GM12878 (cell line): ENCODE data around the gene RAD51B. TPM values are rescaled to one million over a fixed set of nuclear protein-coding genes. Genes with fewer than 3 reads are reported as not detected.

Experiments used
- ATAC-seq: fragments of 200-7000 bp; cut with Tn5 transposase; 3 replicates; pipeline ENCODE4 v1.9.1; 2020; ENCODE audit warnings: mild to moderate bottlenecking, moderate library complexity
- BruUV-seq: library from RNA; stranded (reverse); fragments of 400-500 nt; replicated peaks from 2 replicates; lab custom pipeline; 2021; lab: Mats Ljungman, UMichigan
- CTCF ChIA-PET: fragments of 300-600 bp; sonication (Branson Sonifier 250); formaldehyde crosslinking; extraction: SDS; loops from one replicate; lab custom pipeline; 2021; ENCODE audit warnings: inconsistent platforms; lab: Yijun Ruan, JAX
- POLR2A ChIA-PET: fragments of 350-600 bp; formaldehyde crosslinking; extraction: SDS; loops from one replicate; lab custom pipeline; 2021; ENCODE audit warnings: inconsistent platforms; lab: Charles Lee
- RAD21 ChIA-PET: fragments of 300-600 bp; sonication (Branson Sonifier 250); formaldehyde crosslinking; loops from one replicate; lab custom pipeline; 2023; ENCODE audit warnings: antibody characterized with exemption; ENCODE audit not compliant: unreplicated experiment; lab: Charles Lee
- SMC1A ChIA-PET: fragments of 300-600 bp; sonication (Branson Sonifier 250); formaldehyde crosslinking; loops from one replicate; lab custom pipeline; 2023; ENCODE audit not compliant: unreplicated experiment, uncharacterized antibody; lab: Charles Lee
- DNase-seq: peaks from one replicate; pipeline ENCODE4 v3.0.0-alpha.2; 2011; ENCODE audit warnings: low read depth, low spot score
- FAIRE-seq: peaks from 3 replicates; lab custom pipeline; 2011; peaks lifted over from hg19 to GRCh38; lab: Jason Lieb, UNC
- H2AFZ ChIP-seq: 2 replicates; pipeline ENCODE4 v1.6.0; 2011; ENCODE audit warnings: low read depth, low read length, control low read depth; ENCODE audit not compliant: control insufficient read depth
- H3K27ac ChIP-seq: 2 replicates; pipeline ENCODE4 v1.5.1; 2011; ENCODE audit warnings: control low read depth; ENCODE audit not compliant: control insufficient read depth, insufficient read depth
- H3K27me3 ChIP-seq, 2 experiments: replicated peaks in 1 of 2; 2 replicates each; pipeline versions ENCODE4 v1.6.0 to v1.6.1; 2011; ENCODE audit warnings: low read length in 1 of 2; ENCODE audit not compliant: control insufficient read depth in 2 of 2, insufficient read depth in 2 of 2
- H3K36me3 ChIP-seq, 2 experiments: 2 replicates each; pipeline ENCODE4 v1.5.1; 2011; ENCODE audit warnings: low read length in 1 of 2; ENCODE audit not compliant: control insufficient read depth in 2 of 2, insufficient read depth in 2 of 2
- H3K4me1 ChIP-seq: 2 replicates; pipeline ENCODE4 v1.6.1; 2011; ENCODE audit warnings: mild to moderate bottlenecking, low read length, moderate library complexity, mixed read lengths; ENCODE audit not compliant: control insufficient read depth, insufficient read depth
- H3K4me2 ChIP-seq: 2 replicates; pipeline ENCODE4 v1.6.0; 2011; ENCODE audit warnings: control low read depth; ENCODE audit not compliant: control insufficient read depth, insufficient read depth
- H3K4me3 ChIP-seq: fragments of 200-600 bp; sonication (generic); 2 replicates; pipeline ENCODE4 v1.5.1; 2016
- H3K79me2 ChIP-seq: 2 replicates; pipeline ENCODE4 v1.6.0; 2011; ENCODE audit warnings: low read length; ENCODE audit not compliant: control insufficient read depth, insufficient read depth
- H3K9ac ChIP-seq: 2 replicates; pipeline ENCODE4 v1.8.0; 2011; ENCODE audit warnings: low read length, control low read depth, mixed read lengths; ENCODE audit not compliant: control insufficient read depth, insufficient read depth
- H3K9me3 ChIP-seq: replicated peaks from 3 replicates; pipeline ENCODE4 v1.5.1; 2011; ENCODE audit warnings: mild to moderate bottlenecking, low read length; ENCODE audit not compliant: control insufficient read depth, insufficient read depth
- H4K20me1 ChIP-seq: 2 replicates; pipeline ENCODE4 v1.6.0; 2011; ENCODE audit not compliant: control insufficient read depth, insufficient read depth
- CBFB ChIP-seq: IDR thresholded peaks from 2 replicates; pipeline ENCODE4 v1.6.1; 2016; ENCODE audit warnings: antibody characterized with exemption, low read depth
- GATAD2B ChIP-seq: fragments of 450-650 bp; conservative IDR thresholded peaks from 2 replicates; pipeline ENCODE4 v1.6.1; 2017; ENCODE audit warnings: low read depth, mild to moderate bottlenecking, moderate library complexity
- HCFC1 ChIP-seq: fragments of 150-350 bp; IDR thresholded peaks from 2 replicates; pipeline ENCODE4 v1.6.1; 2014; ENCODE audit warnings: low read length
- HDAC2 ChIP-seq: fragments of 200-600 bp; sonication (generic); IDR thresholded peaks from 2 replicates; pipeline ENCODE4 v1.6.1; 2017
- LARP7 ChIP-seq: fragments of 450-650 bp; IDR thresholded peaks from 2 replicates; pipeline ENCODE4 v1.6.1; 2017; ENCODE audit warnings: mild to moderate bottlenecking
- NBN ChIP-seq: fragments of 450-650 bp; IDR thresholded peaks from 2 replicates; pipeline ENCODE4 v1.6.1; 2016
- NKRF ChIP-seq: fragments of 450-650 bp; conservative IDR thresholded peaks from 2 replicates; pipeline ENCODE4 v1.6.1; 2017; ENCODE audit warnings: mild to moderate bottlenecking, moderate library complexity
- NR2F1 ChIP-seq: fragments of 450-650 bp; conservative IDR thresholded peaks from 2 replicates; pipeline ENCODE4 v1.6.1; 2017; ENCODE audit warnings: mild to moderate bottlenecking
- RB1 ChIP-seq: fragments of 450-650 bp; formaldehyde crosslinking; IDR thresholded peaks from 2 replicates; pipeline ENCODE4 v1.6.1; 2017; ENCODE audit warnings: mild to moderate bottlenecking, borderline replicate concordance
- SMAD5 ChIP-seq: IDR thresholded peaks from 2 replicates; pipeline ENCODE4 v1.6.1; 2016; ENCODE audit warnings: antibody characterized with exemption, low read depth
- SMC3 ChIP-seq: IDR thresholded peaks from 2 replicates; pipeline ENCODE4 v1.6.1; 2011; ENCODE audit warnings: low read length, improper control_type of control experiment, borderline replicate concordance
- WGBS: methylation state at CpG from one replicate; pipeline ENCODE4 v1.1.6; 2016; ENCODE audit warnings: low lambda C conversion rate; ENCODE audit not compliant: insufficient replicate concordance, insufficient coverage; ENCODE audit errors: missing lambda C conversion rate; 5-methylcytosine and 5-hydroxymethylcytosine counted together
- in situ Hi-C: fragments of 300-500 bp; cut with MboI; formaldehyde crosslinking; loops from 9 replicates; pipeline ENCODE4 v1.14.3; 2018; ENCODE audit warnings: mixed read lengths
- intact Hi-C: fragments of 100-400 bp; cut with micrococcal nuclease; formaldehyde crosslinking; loops from one replicate; pipeline ENCODE4 v1.14.2; 2022; ENCODE audit not compliant: unreplicated experiment
- polyA plus RNA-seq, 11 experiments: library from polyadenylated mRNA; depleted of rRNA in 4 of 11; unstranded in 6 of 11; stranded (reverse) in 5 of 11; fragments of >200 nt; fragmentation: Nextera tagmentation in 4 of 11; fragmentation: Illumina TruSeq in 1 of 11; extraction: Ambion mirVana in 4 of 11; extraction: Trizol in 1 of 11; gene quantifications; 1 replicate in 1 of 11; 2 replicates in 10 of 11; pipeline versions ENCODE4 v1.2.1 to v1.2.3, GENCODE V29; 2011 to 2016; ENCODE audit warnings: inconsistent platforms in 2 of 11, missing spikeins in 2 of 11, low read depth in 1 of 11
- total RNA-seq, 4 experiments: library from RNA; depleted of rRNA in 3 of 4; stranded (reverse); fragments of >200 nt in 3 of 4; fragmentation: Illumina TruSeq in 1 of 4; extraction: Trizol in 1 of 4; gene quantifications; 2 replicates each; pipeline versions ENCODE4 v1.2.1 to v1.2.3, GENCODE V29; 2013 to 2021
- TF ChIP-seq, protein P1 (sequence below): fragments of 450-650 bp; IDR thresholded peaks from 2 replicates; pipeline ENCODE4 v1.6.1; 2017; ENCODE audit warnings: low read depth, mild to moderate bottlenecking, moderate library complexity

RAD51B gene
- total and polyA plus RNA-seq, 10 of the 15 experiments (the other 5 are each of a cell fraction or from before 2014, with no cell fraction given): 9.8 to 26.8 (median 21.3) TPM

GRCh38 chr14:68710776-68711175 lies 891.2 kb downstream of the RAD51B start (continued):
- no peak for TF ChIP-seq CBFB
- TF ChIP-seq GATAD2B: no peak
- no peak for TF ChIP-seq NBN
- TF ChIP-seq SMAD5: no peak
- TF ChIP-seq HDAC2: no peak
- no peak for TF ChIP-seq HCFC1
- no peak for TF ChIP-seq NKRF

GRCh38 chr14:68711561-68712309 lies 892.2 kb downstream of the RAD51B start:
- BruUV-seq: no TSS peak
- SMC1A ChIA-PET: interaction anchor here (0.8 to 2.1 kb wide), 2 partner anchors 8 to 14 kb away, joined by 3 to 5 read pairs; no protein-coding TSS in a partner anchor
- Histone ChIP-seq H3K9me3 (no peaks in the 10 kb centered on the region), H3K27me3 (no peaks in the 10 kb centered on the region), H4K20me1 (no peaks in the 10 kb centered on the region), H3K36me3 (no peaks in the 10 kb centered on the region), H3K4me1 (no peaks in the 10 kb centered on the region), H3K4me3 (no peak overlapping the region), H3K79me2 (no peaks in the 10 kb centered on the region), H3K4me2 (no peak overlapping the region), H3K9ac (no peak overlapping the region), H3K27ac (no peak overlapping the region), H2AFZ (no peak overlapping the region)
- RAD21 ChIA-PET: no interaction called here
- TF ChIP-seq, protein P1, sequence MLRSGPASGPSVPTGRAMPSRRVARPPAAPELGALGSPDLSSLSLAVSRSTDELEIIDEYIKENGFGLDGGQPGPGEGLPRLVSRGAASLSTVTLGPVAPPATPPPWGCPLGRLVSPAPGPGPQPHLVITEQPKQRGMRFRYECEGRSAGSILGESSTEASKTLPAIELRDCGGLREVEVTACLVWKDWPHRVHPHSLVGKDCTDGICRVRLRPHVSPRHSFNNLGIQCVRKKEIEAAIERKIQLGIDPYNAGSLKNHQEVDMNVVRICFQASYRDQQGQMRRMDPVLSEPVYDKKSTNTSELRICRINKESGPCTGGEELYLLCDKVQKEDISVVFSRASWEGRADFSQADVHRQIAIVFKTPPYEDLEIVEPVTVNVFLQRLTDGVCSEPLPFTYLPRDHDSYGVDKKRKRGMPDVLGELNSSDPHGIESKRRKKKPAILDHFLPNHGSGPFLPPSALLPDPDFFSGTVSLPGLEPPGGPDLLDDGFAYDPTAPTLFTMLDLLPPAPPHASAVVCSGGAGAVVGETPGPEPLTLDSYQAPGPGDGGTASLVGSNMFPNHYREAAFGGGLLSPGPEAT: no peak
- TF ChIP-seq LARP7 (no peak), NR2F1 (no peak), SMC3 (no peak), RB1 (no peak)
- POLR2A ChIA-PET: no interaction called here
- in situ Hi-C loops (no loop called here), intact Hi-C loops (no loop called here)
- ATAC-seq (no peak), DNase-seq (no peak), FAIRE-seq (no peak)
- CTCF ChIA-PET: no interaction called here
- whole genome bisulfite sequencing: 78% methylated on average over 9 of the region's 9 CpGs
